ENCODE data around the gene PCDHA5. TPM values are rescaled to one million over a fixed set of nuclear protein-coding genes. Genes with fewer than 3 reads are reported as not detected.
A peak's percentile ranks its signal among the peaks of the same experiment; 100 is the strongest.
"Not testable (repeated sequence)": the region's sequence is repeated elsewhere in the genome, so short reads cannot be mapped to it uniquely, and the experiment has no call there.

Gene PCDHA5
- polyA plus RNA-seq, 1 donor from 2014 or later, result 1.4 TPM

DNA sequence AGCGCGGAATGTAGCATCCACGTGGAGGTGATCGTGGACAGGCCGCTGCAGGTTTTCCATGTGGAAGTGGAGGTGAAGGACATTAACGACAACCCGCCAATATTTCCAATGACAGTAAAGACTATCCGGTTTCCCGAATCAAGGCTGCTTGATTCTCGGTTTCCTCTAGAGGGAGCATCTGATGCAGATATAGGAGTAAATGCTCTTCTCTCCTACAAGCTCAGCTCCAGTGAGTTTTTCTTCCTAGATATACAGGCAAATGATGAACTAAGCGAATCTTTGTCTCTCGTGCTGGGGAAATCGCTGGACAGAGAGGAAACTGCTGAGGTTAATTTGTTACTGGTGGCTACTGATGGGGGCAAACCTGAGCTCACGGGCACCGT, 26.2 kb upstream of the PCDHA5 start:
- peak overlapping the region; percentile 59 for H3K4me3 ChIP-seq (ENCODE audit: low read length)
- peaks cover 19% of the 10 kb centered on the region for H3K36me3 ChIP-seq (ENCODE audit: insufficient read depth, low read length)
- no peaks in the 10 kb centered on the region for H3F3A ChIP-seq (ENCODE audit: insufficient read depth, low read length, poor library complexity, severe bottlenecking)
- no peaks in the 10 kb centered on the region for H3K27me3 ChIP-seq (ENCODE audit: insufficient read depth, low read depth, low read length)
- H3K79me2 ChIP-seq (replicated peaks; ENCODE audit: insufficient read depth, low read length), result peaks cover 5% of the 10 kb centered on the region
- no peak overlapping the region for H2AFZ ChIP-seq (ENCODE audit: low read depth, low read length)
- TF ChIP-seq, protein P1, sequence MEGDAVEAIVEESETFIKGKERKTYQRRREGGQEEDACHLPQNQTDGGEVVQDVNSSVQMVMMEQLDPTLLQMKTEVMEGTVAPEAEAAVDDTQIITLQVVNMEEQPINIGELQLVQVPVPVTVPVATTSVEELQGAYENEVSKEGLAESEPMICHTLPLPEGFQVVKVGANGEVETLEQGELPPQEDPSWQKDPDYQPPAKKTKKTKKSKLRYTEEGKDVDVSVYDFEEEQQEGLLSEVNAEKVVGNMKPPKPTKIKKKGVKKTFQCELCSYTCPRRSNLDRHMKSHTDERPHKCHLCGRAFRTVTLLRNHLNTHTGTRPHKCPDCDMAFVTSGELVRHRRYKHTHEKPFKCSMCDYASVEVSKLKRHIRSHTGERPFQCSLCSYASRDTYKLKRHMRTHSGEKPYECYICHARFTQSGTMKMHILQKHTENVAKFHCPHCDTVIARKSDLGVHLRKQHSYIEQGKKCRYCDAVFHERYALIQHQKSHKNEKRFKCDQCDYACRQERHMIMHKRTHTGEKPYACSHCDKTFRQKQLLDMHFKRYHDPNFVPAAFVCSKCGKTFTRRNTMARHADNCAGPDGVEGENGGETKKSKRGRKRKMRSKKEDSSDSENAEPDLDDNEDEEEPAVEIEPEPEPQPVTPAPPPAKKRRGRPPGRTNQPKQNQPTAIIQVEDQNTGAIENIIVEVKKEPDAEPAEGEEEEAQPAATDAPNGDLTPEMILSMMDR (IDR thresholded peaks at IDR 0.05; ENCODE audit: poor library complexity, severe bottlenecking), result peak; percentile 28
- TF ChIP-seq, protein P2, sequence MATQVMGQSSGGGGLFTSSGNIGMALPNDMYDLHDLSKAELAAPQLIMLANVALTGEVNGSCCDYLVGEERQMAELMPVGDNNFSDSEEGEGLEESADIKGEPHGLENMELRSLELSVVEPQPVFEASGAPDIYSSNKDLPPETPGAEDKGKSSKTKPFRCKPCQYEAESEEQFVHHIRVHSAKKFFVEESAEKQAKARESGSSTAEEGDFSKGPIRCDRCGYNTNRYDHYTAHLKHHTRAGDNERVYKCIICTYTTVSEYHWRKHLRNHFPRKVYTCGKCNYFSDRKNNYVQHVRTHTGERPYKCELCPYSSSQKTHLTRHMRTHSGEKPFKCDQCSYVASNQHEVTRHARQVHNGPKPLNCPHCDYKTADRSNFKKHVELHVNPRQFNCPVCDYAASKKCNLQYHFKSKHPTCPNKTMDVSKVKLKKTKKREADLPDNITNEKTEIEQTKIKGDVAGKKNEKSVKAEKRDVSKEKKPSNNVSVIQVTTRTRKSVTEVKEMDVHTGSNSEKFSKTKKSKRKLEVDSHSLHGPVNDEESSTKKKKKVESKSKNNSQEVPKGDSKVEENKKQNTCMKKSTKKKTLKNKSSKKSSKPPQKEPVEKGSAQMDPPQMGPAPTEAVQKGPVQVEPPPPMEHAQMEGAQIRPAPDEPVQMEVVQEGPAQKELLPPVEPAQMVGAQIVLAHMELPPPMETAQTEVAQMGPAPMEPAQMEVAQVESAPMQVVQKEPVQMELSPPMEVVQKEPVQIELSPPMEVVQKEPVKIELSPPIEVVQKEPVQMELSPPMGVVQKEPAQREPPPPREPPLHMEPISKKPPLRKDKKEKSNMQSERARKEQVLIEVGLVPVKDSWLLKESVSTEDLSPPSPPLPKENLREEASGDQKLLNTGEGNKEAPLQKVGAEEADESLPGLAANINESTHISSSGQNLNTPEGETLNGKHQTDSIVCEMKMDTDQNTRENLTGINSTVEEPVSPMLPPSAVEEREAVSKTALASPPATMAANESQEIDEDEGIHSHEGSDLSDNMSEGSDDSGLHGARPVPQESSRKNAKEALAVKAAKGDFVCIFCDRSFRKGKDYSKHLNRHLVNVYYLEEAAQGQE (IDR thresholded peaks at IDR 0.05; ENCODE audit: borderline replicate concordance), result no peak
- TF ChIP-seq EZH2 (IDR thresholded peaks at IDR 0.05; ENCODE audit: borderline replicate concordance, insufficient read depth, low read length, poor library complexity, severe bottlenecking), result no peak
- H3K9me2 ChIP-seq (ENCODE audit: insufficient read depth, low read length), result no peaks in the 10 kb centered on the region
- peaks cover 64% of the 10 kb centered on the region for H3K9me3 ChIP-seq (ENCODE audit: low read length)
- no peaks in the 10 kb centered on the region for H4K20me1 ChIP-seq (ENCODE audit: insufficient read depth)
- H3K27ac ChIP-seq (ENCODE audit: low read length), result peak overlapping the region; percentile 58
- H3K9ac ChIP-seq (ENCODE audit: low read length), result peak overlapping the region; percentile 52
- H3K4me2 ChIP-seq (ENCODE audit: low read length), result no peak overlapping the region

DNA sequence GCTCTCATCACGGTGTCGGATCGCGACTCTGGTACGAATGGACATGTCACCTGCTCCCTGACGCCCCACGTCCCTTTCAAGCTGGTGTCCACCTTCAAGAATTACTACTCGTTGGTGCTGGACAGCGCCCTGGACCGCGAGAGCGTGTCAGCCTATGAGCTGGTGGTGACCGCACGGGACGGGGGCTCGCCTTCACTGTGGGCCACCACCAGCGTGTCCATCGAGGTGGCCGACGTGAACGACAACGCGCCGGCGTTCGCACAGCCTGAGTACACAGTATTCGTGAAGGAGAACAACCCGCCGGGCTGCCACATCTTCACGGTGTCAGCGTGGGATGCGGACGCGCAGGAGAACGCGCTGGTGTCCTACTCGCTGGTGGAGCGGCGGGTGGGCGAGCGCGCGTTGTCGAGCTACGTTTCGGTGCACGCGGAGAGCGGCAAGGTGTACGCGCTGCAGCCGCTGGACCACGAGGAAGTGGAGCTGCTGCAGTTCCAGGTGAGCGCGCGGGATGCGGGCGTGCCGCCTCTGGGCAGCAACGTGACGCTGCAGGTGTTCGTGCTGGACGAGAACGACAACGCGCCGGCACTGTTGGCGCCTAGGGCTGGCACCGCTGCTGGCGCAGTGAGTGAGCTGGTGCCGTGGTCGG, 25.2 kb upstream of the PCDHA5 start:
- H3K27me3 ChIP-seq (ENCODE audit: insufficient read depth, low read depth, low read length); H2AFZ ChIP-seq (ENCODE audit: low read depth, low read length); H3K9ac ChIP-seq (ENCODE audit: low read length); H4K20me1 ChIP-seq (ENCODE audit: insufficient read depth); H3K79me2 ChIP-seq (replicated peaks; ENCODE audit: insufficient read depth, low read length); H3K27ac ChIP-seq (ENCODE audit: low read length); H3K9me2 ChIP-seq (ENCODE audit: insufficient read depth, low read length); H3F3A ChIP-seq (ENCODE audit: insufficient read depth, low read length, poor library complexity, severe bottlenecking); H3K4me2 ChIP-seq (ENCODE audit: low read length): not testable (repeated sequence)
- H3K9me3 ChIP-seq (ENCODE audit: low read length), result peaks cover 69% of the 10 kb centered on the region
- peak overlapping the region; percentile 59 for H3K4me3 ChIP-seq (ENCODE audit: low read length)
- peaks cover 22% of the 10 kb centered on the region for H3K36me3 ChIP-seq (ENCODE audit: insufficient read depth, low read length)

DNA sequence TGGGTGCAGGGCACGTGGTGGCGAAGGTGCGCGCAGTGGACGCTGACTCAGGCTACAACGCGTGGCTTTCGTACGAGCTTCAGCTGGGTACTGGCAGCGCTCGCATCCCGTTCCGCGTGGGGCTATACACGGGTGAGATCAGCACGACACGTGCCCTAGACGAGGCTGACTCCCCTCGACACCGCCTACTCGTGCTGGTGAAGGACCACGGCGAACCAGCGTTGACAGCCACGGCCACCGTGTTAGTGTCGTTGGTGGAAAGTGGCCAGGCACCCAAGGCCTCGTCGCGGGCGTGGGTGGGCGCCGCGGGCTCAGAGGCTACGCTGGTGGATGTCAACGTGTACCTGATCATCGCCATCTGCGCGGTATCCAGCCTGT, 24.7 kb upstream of the PCDHA5 start:
- Histone ChIP-seq H3K4me2 (ENCODE audit: low read length) (no peak overlapping the region), H4K20me1 (ENCODE audit: insufficient read depth) (no peaks in the 10 kb centered on the region), H3K9me3 (ENCODE audit: low read length) (peaks cover 71% of the 10 kb centered on the region), H2AFZ (ENCODE audit: low read depth, low read length) (no peak overlapping the region), H3K79me2 (replicated peaks; ENCODE audit: insufficient read depth, low read length) (peaks cover 5% of the 10 kb centered on the region), H3K36me3 (ENCODE audit: insufficient read depth, low read length) (peaks cover 26% of the 10 kb centered on the region), H3K9ac (ENCODE audit: low read length) (no peak overlapping the region), H3K27ac (ENCODE audit: low read length) (no peak overlapping the region), H3K4me3 (ENCODE audit: low read length) (peak overlapping the region; percentile 59), H3K27me3 (ENCODE audit: insufficient read depth, low read depth, low read length) (no peaks in the 10 kb centered on the region), H3F3A (ENCODE audit: insufficient read depth, low read length, poor library complexity, severe bottlenecking) (no peaks in the 10 kb centered on the region), H3K9me2 (ENCODE audit: insufficient read depth, low read length) (no peaks in the 10 kb centered on the region)
- no peak for TF ChIP-seq MXI1 (conservative IDR thresholded peaks at IDR 0.05; ENCODE audit: poor library complexity, severe bottlenecking)
- TF ChIP-seq TAF1 (IDR thresholded peaks at IDR 0.05; ENCODE audit: low read depth), result no peak
- TF ChIP-seq, protein P2 (IDR thresholded peaks at IDR 0.05; ENCODE audit: borderline replicate concordance), result no peak
- TF ChIP-seq, protein P1 (IDR thresholded peaks at IDR 0.05; ENCODE audit: poor library complexity, severe bottlenecking), result no peak
- no peak for TF ChIP-seq EZH2 (IDR thresholded peaks at IDR 0.05; ENCODE audit: borderline replicate concordance, insufficient read depth, low read length, poor library complexity, severe bottlenecking)
- TF ChIP-seq POLR2AphosphoS5 (IDR thresholded peaks at IDR 0.05), result no peak
- no peak for TF ChIP-seq EP300 (conservative IDR thresholded peaks at IDR 0.05; ENCODE audit: poor library complexity, severe bottlenecking)
- no peak for TF ChIP-seq RAD21 (conservative IDR thresholded peaks at IDR 0.05)
- no peak for TF ChIP-seq SMC3 (conservative IDR thresholded peaks at IDR 0.05; ENCODE audit: poor library complexity)
